ENCODE measurements around the gene OR11H6.
"Not testable (repeated sequence)": the region's sequence is repeated elsewhere in the genome, so short reads cannot be mapped to it uniquely, and the experiment has no call there.

The OR11H6 gene

DNA sequence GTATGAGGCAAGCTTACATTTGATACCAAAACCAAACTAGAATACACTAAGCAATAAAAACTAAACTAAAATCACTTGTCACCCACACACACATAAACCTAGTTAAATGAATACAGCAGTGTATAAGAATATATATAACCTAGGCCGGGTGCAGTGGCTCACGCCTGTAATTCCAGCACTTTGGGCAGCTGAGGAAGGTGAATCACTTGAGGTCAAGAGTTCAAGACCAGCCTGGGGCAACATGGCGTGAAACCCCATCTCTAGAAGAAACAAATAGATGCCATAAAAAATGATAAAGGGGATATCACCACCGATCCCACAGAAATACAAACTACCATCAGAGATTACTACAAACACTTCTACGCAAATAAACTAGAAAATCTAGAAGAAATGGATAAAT, 40.9 kb downstream of the OR11H6 start:
- H3K27me3 ChIP-seq (ENCODE audit: control insufficient read depth, insufficient read depth, low read length); H3K4me1 ChIP-seq (ENCODE audit: control insufficient read depth, insufficient read depth, low read length); H3K4me3 ChIP-seq (ENCODE audit: low read depth, low read length); H3K9ac ChIP-seq (ENCODE audit: low read depth, low read length); H3K9me3 ChIP-seq (ENCODE audit: control insufficient read depth, insufficient read depth, low read length); H3K36me3 ChIP-seq (ENCODE audit: control insufficient read depth, insufficient read depth, low read length): not testable (repeated sequence)

DNA sequence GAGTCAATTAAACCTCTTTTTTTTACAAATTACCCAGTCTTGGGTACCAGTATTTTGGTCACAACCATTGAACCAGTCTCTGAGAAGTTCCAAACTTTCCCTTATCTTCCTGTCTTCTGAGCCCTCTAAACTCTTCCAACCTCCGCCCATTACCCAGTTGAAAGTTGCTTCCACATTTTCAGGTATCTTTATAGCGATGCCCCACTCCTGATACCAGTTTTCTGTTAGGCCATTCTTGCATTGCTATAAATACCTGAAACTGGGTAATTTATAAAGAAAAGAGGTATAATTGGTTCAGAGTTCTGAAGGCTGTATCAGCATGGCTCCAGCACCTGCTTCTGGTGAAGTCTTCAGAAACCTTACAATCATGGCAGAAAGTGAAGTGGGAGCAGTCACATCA, 50.6 kb downstream of the OR11H6 start:
- Histone ChIP-seq H3K27me3 (ENCODE audit: control insufficient read depth, insufficient read depth, low read length) (no peaks in the 10 kb centered on the region), H3K4me3 (ENCODE audit: low read depth, low read length) (no peak overlapping the region), H3K9me3 (ENCODE audit: control insufficient read depth, insufficient read depth, low read length) (peaks cover 3% of the 10 kb centered on the region), H3K9ac (ENCODE audit: low read depth, low read length) (no peak overlapping the region), H3K36me3 (ENCODE audit: control insufficient read depth, insufficient read depth, low read length) (no peaks in the 10 kb centered on the region), H3K4me1 (ENCODE audit: control insufficient read depth, insufficient read depth, low read length) (no peaks in the 10 kb centered on the region)
